K562 (cell line): ENCODE data around the gene SPIB. TPM values are rescaled to one million over a fixed set of nuclear protein-coding genes. Genes with fewer than 3 reads are reported as not detected.

ENCODE experiments used
- CXXC5 ChIP-seq: fragments of 250-450 bp; sonication (Bioruptor Pico); IDR thresholded peaks from 2 replicates; pipeline ENCODE4 v1.8.0; 2022; ENCODE audit warnings: inconsistent platforms, mild to moderate bottlenecking, moderate library complexity
- ETV1 ChIP-seq: fragments of 450-650 bp; conservative IDR thresholded peaks from 2 replicates; pipeline ENCODE4 v1.6.1; 2016; ENCODE audit warnings: missing genetic modification characterization, control low read depth, low read depth, missing compliant biosample characterization
- ETV5 ChIP-seq: sonication (generic); formaldehyde crosslinking; IDR thresholded peaks from 2 replicates; pipeline ENCODE4 v1.4.0; 2020; ENCODE audit warnings: low read depth, mild to moderate bottlenecking, missing genetic modification reagents
- GABPB2 ChIP-seq: fragments of 250-450 bp; sonication (Bioruptor Pico); conservative IDR thresholded peaks from 2 replicates; pipeline ENCODE4 v1.5.1; 2021; ENCODE audit warnings: mild to moderate bottlenecking
- MBD2 ChIP-seq: sonication (generic); IDR thresholded peaks from 2 replicates; pipeline ENCODE4 v1.6.1; 2016; ENCODE audit warnings: low read depth, borderline replicate concordance
- MED1 ChIP-seq: sonication (generic); formaldehyde crosslinking; IDR thresholded peaks from 2 replicates; pipeline ENCODE4 v1.8.1; 2023; ENCODE audit warnings: missing genetic modification reagents, borderline replicate concordance
- PML ChIP-seq: IDR thresholded peaks from 2 replicates; pipeline ENCODE4 v1.6.1; 2012; ENCODE audit warnings: low read length, inconsistent platforms
- RBM39 ChIP-seq: fragments of 200-400 bp; formaldehyde crosslinking; optimal IDR thresholded peaks from 2 replicates; pipeline ENCODE3; 2018; ENCODE audit warnings: low read depth, low read length
- ZNF324 ChIP-seq: fragments of 250-450 bp; sonication (Bioruptor Pico); IDR thresholded peaks from 2 replicates; pipeline ENCODE4 v1.4.0; 2020; ENCODE audit warnings: mild to moderate bottlenecking
- ZNF79 ChIP-seq: fragments of 250-450 bp; sonication (Bioruptor Pico); IDR thresholded peaks from 2 replicates; pipeline ENCODE4 v1.4.0; 2020; ENCODE audit warnings: low read depth, mild to moderate bottlenecking, moderate library complexity
- polyA plus RNA-seq, 8 experiments: library from polyadenylated mRNA; depleted of rRNA in 4 of 8; stranded (reverse) in 5 of 8; unstranded in 3 of 8; fragments of >200 nt; fragmentation: Nextera tagmentation in 2 of 8; fragmentation: Illumina TruSeq in 1 of 8; extraction: Ambion mirVana in 2 of 8; extraction: Trizol in 1 of 8; gene quantifications; 2 replicates each; pipeline versions ENCODE4 v1.2.1 to v1.2.3, GENCODE V29; 2011 to 2014; ENCODE audit warnings: inconsistent platforms in 1 of 8, missing spikeins in 1 of 8
- total RNA-seq, 7 experiments: library from RNA; depleted of rRNA in 6 of 7; stranded (reverse); fragments of >200 nt in 6 of 7; fragmentation: Illumina TruSeq in 2 of 7; extraction: Trizol in 2 of 7; gene quantifications; 2 replicates each; pipeline versions ENCODE4 v1.2.1 to v1.2.3, GENCODE V29; 2011 to 2021; ENCODE audit warnings: low replicate concordance in 1 of 7
- TF ChIP-seq, protein P1 (sequence below): fragments of 250-450 bp; sonication (Bioruptor Pico); IDR thresholded peaks from 2 replicates; pipeline ENCODE4 v1.5.0; 2021
- TF ChIP-seq, protein P2 (sequence below), 2 experiments: fragments of 450-650 bp in 1 of 2; sonication (generic) in 1 of 2; formaldehyde crosslinking in 1 of 2; IDR thresholded peaks; 2 replicates each; pipeline versions ENCODE4 v1.7.1 to v1.9.0; 2016 to 2022; ENCODE audit warnings: inconsistent platforms in 1 of 2, mild to moderate bottlenecking in 1 of 2, missing genetic modification reagents in 1 of 2
- TF ChIP-seq, protein P3 (sequence below): fragments of 450-650 bp; formaldehyde crosslinking; IDR thresholded peaks from 2 replicates; pipeline ENCODE4 v1.4.0; 2022; ENCODE audit warnings: missing genetic modification characterization
- TF ChIP-seq, protein P4 (sequence below): fragments of 450-650 bp; IDR thresholded peaks from 2 replicates; pipeline ENCODE4 v1.6.1; 2018; ENCODE audit warnings: mild to moderate bottlenecking, low read depth; ENCODE audit not compliant: partially characterized antibody

Gene SPIB
- total and polyA plus RNA-seq, 9 of the 15 experiments (the other 6 are each of a cell fraction or from before 2014, with no cell fraction given): 0.06 to 1.0 (median 0.43) TPM; not detected in 1

DNA sequence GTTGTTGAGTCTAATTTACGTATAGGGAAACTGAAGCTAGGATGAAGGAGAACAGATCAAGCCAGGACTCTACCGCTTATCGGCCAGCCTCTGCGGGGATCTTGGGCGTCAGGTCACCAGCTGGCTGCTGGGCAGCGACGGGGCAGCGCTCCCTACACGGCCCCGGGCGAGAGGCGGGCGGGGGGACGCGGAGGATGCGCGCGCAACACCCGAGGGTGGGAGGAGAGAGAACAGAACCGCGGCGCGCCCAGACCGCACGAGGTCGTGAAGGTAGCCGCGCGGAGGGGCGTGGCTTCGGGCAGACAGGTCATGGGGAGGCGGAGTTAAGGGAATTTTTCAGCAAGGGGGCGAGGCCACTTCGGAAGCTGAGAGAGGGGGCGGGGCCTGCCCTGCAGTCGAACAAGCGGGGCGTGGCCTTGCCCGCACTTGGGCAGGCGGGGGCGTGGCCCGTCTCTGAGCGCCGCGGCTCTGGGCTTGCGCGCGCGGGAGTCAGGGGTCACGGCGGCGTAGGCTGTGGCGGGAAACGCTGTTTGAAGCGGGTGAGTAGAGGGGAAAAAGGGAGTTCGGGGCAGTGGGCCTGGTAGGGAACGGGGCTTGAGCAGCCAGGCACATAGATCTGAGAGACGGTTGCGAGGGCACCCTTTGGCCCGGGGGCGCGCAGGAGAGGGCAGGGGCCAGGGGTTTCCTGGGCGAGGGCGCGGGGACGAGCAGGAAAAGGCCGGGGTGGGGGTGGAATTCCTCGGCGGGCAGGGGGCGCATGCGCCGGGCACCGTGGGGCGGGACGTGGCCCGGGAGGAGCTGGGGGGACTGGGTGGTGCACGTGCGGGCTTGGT lies 34.7 kb upstream of the SPIB start, which contains the start of gene POLD1 (continued):
- TF ChIP-seq, protein P1, sequence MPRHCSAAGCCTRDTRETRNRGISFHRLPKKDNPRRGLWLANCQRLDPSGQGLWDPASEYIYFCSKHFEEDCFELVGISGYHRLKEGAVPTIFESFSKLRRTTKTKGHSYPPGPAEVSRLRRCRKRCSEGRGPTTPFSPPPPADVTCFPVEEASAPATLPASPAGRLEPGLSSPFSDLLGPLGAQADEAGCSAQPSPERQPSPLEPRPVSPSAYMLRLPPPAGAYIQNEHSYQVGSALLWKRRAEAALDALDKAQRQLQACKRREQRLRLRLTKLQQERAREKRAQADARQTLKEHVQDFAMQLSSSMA (CRISPR knock-in tag): peak; percentile 92; the same call in 1 of the 2 replicates
- TF ChIP-seq GABPB2 (CRISPR knock-in tag) (no peak; the same call in 1 of the 2 replicates), ZNF79 (no peak), MBD2 (peak; percentile 46; the same call in 1 of the 2 replicates), ETV1 (tag) (no peak), CXXC5 (CRISPR knock-in tag) (peak; percentile 94), ZNF324 (CRISPR knock-in tag) (no peak; the same call in 1 of the 2 replicates), RBM39 (no peak), MED1 (CRISPR knock-in tag) (no peak), ETV5 (no peak; the same call in 1 of the 2 replicates), PML (peak; percentile 45)
- TF ChIP-seq, protein P2, sequence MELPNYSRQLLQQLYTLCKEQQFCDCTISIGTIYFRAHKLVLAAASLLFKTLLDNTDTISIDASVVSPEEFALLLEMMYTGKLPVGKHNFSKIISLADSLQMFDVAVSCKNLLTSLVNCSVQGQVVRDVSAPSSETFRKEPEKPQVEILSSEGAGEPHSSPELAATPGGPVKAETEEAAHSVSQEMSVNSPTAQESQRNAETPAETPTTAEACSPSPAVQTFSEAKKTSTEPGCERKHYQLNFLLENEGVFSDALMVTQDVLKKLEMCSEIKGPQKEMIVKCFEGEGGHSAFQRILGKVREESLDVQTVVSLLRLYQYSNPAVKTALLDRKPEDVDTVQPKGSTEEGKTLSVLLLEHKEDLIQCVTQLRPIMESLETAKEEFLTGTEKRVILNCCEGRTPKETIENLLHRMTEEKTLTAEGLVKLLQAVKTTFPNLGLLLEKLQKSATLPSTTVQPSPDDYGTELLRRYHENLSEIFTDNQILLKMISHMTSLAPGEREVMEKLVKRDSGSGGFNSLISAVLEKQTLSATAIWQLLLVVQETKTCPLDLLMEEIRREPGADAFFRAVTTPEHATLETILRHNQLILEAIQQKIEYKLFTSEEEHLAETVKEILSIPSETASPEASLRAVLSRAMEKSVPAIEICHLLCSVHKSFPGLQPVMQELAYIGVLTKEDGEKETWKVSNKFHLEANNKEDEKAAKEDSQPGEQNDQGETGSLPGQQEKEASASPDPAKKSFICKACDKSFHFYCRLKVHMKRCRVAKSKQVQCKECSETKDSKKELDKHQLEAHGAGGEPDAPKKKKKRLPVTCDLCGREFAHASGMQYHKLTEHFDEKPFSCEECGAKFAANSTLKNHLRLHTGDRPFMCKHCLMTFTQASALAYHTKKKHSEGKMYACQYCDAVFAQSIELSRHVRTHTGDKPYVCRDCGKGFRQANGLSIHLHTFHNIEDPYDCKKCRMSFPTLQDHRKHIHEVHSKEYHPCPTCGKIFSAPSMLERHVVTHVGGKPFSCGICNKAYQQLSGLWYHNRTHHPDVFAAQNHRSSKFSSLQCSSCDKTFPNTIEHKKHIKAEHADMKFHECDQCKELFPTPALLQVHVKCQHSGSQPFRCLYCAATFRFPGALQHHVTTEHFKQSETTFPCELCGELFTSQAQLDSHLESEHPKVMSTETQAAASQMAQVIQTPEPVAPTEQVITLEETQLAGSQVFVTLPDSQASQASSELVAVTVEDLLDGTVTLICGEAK (IDR thresholded peaks at IDR 0.05): no peak; the same call in 1 of the 2 replicates
- TF ChIP-seq, protein P2 (CRISPR knock-in tag; IDR thresholded peaks at IDR 0.05): no peak
- TF ChIP-seq, protein P3, sequence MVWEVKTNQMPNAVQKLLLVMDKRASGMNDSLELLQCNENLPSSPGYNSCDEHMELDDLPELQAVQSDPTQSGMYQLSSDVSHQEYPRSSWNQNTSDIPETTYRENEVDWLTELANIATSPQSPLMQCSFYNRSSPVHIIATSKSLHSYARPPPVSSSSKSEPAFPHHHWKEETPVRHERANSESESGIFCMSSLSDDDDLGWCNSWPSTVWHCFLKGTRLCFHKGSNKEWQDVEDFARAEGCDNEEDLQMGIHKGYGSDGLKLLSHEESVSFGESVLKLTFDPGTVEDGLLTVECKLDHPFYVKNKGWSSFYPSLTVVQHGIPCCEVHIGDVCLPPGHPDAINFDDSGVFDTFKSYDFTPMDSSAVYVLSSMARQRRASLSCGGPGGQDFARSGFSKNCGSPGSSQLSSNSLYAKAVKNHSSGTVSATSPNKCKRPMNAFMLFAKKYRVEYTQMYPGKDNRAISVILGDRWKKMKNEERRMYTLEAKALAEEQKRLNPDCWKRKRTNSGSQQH (CRISPR knock-in tag): peak; percentile 93
- TF ChIP-seq, protein P4, sequence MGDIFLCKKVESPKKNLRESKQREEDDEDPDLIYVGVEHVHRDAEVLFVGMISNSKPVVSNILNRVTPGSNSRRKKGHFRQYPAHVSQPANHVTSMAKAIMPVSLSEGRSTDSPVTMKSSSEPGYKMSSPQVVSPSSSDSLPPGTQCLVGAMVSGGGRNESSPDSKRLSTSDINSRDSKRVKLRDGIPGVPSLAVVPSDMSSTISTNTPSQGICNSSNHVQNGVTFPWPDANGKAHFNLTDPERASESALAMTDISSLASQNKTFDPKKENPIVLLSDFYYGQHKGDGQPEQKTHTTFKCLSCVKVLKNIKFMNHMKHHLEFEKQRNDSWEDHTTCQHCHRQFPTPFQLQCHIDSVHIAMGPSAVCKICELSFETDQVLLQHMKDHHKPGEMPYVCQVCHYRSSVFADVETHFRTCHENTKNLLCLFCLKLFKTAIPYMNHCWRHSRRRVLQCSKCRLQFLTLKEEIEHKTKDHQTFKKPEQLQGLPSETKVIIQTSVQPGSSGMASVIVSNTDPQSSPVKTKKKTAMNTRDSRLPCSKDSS: no peak
